GM23248 (cell line): ENCODE measurements around the gene ZBTB46. TPM values are rescaled to one million over a fixed set of nuclear protein-coding genes. Genes with fewer than 3 reads are reported as not detected.

Experiments used
- DNase-seq: peaks from one replicate; pipeline ENCODE4 v3.0.0-alpha.2; 2015
- H2AFZ ChIP-seq: fragments of 200-600 bp; sonication (generic); 2 replicates; pipeline ENCODE4 v1.6.1; 2016; ENCODE audit warnings: antibody characterized with exemption
- H3F3A ChIP-seq: fragments of 200-600 bp; sonication (generic); 2 replicates; pipeline ENCODE4 v1.6.1; 2016; ENCODE audit warnings: mild to moderate bottlenecking, antibody characterized with exemption, mixed run types; ENCODE audit not compliant: insufficient read depth
- H3K27ac ChIP-seq: fragments of 200-600 bp; sonication (generic); 2 replicates; pipeline ENCODE4 v1.5.1; 2016; ENCODE audit warnings: mild to moderate bottlenecking
- H3K27me3 ChIP-seq: fragments of 200-600 bp; sonication (generic); replicated peaks from 2 replicates; pipeline ENCODE4 v1.6.1; 2016; ENCODE audit warnings: mild to moderate bottlenecking; ENCODE audit not compliant: insufficient read depth
- H3K36me3 ChIP-seq: fragments of 200-600 bp; sonication (generic); 2 replicates; pipeline ENCODE4 v1.6.1; 2016; ENCODE audit warnings: low read depth, mild to moderate bottlenecking
- H3K4me1 ChIP-seq: fragments of 200-600 bp; sonication (generic); 2 replicates; pipeline ENCODE4 v1.6.1; 2016; ENCODE audit warnings: mild to moderate bottlenecking; ENCODE audit not compliant: insufficient read depth
- H3K4me2 ChIP-seq: fragments of 200-600 bp; sonication (generic); one replicate; pipeline ENCODE4 v1.6.1; 2016; ENCODE audit warnings: mild to moderate bottlenecking; ENCODE audit not compliant: unreplicated experiment
- H3K4me3 ChIP-seq: fragments of 200-600 bp; sonication (generic); 2 replicates; pipeline ENCODE4 v1.5.1; 2016; ENCODE audit warnings: mild to moderate bottlenecking
- H3K79me2 ChIP-seq: fragments of 200-600 bp; sonication (generic); 2 replicates; pipeline ENCODE4 v1.6.1; 2016; ENCODE audit warnings: mild to moderate bottlenecking; ENCODE audit not compliant: insufficient read depth
- H3K9ac ChIP-seq: fragments of 200-600 bp; sonication (generic); 2 replicates; pipeline ENCODE4 v1.6.1; 2016; ENCODE audit warnings: mild to moderate bottlenecking
- H3K9me2 ChIP-seq: fragments of 200-600 bp; sonication (generic); 2 replicates; pipeline ENCODE4 v1.6.1; 2016; ENCODE audit warnings: mixed run types, mild to moderate bottlenecking, moderate library complexity; ENCODE audit not compliant: insufficient read depth
- H3K9me3 ChIP-seq: fragments of 200-600 bp; sonication (generic); one replicate; pipeline ENCODE4 v1.6.1; 2017; ENCODE audit warnings: low read depth
- H4K20me1 ChIP-seq: fragments of 200-600 bp; sonication (generic); 2 replicates; pipeline ENCODE4 v1.6.0; 2016; ENCODE audit not compliant: insufficient read depth
- EZH2 ChIP-seq: fragments of 200-600 bp; sonication (generic); IDR thresholded peaks from 2 replicates; pipeline ENCODE4 v1.6.1; 2018; ENCODE audit warnings: antibody characterized with exemption, mild to moderate bottlenecking; ENCODE audit not compliant: insufficient read depth, poor library complexity, severe bottlenecking
- EZH2phosphoT487 ChIP-seq: fragments of 200-600 bp; sonication (generic); IDR thresholded peaks from 2 replicates; pipeline ENCODE4 v1.6.1; 2018; ENCODE audit warnings: antibody characterized with exemption, moderate library complexity, mild to moderate bottlenecking, low read depth; ENCODE audit not compliant: insufficient read depth
- WGBS, 2 experiments: methylation state at CpG; one replicate each; pipeline ENCODE4 v1.1.6; 2015 to 2017; ENCODE audit warnings: low lambda C conversion rate in 2 of 2, low coverage in 1 of 2; ENCODE audit errors: missing lambda C conversion rate in 2 of 2; 5-methylcytosine and 5-hydroxymethylcytosine counted together
- in situ Hi-C: fragments of 300-500 bp; cut with MboI; formaldehyde crosslinking; loops from 2 replicates; pipeline ENCODE4 v1.15.0; 2020
- polyA plus RNA-seq: library from polyadenylated mRNA; unstranded; fragments of >200 nt; fragmentation: Nextera tagmentation; extraction: Ambion mirVana; gene quantifications from 2 replicates; pipeline ENCODE4 v1.2.1, GENCODE V29; 2016
- total RNA-seq: library from RNA; depleted of rRNA; stranded (reverse); fragments of >200 nt; shearing (Covaris generic); gene quantifications from 2 replicates; pipeline ENCODE4 v1.2.3, GENCODE V29; 2014

The ZBTB46 gene
- total and polyA plus RNA-seq, 2 experiments from 2014 or later = 0.33 to 1.9 TPM

GRCh38 chr20:63829945-63830835, 874 bp downstream of the ZBTB46 start:
- Histone ChIP-seq H3K36me3 (no peaks in the 10 kb centered on the region), H3K4me2 (peak overlapping the region; percentile 65), H3K9me2 (no peaks in the 10 kb centered on the region), H3K79me2 (no peaks in the 10 kb centered on the region), H3K27me3 (no peaks in the 10 kb centered on the region), H2AFZ (peak overlapping the region; percentile 77), H3K4me1 (peaks cover 6% of the 10 kb centered on the region), H4K20me1 (no peaks in the 10 kb centered on the region), H3F3A (no peaks in the 10 kb centered on the region), H3K27ac (no peak overlapping the region), H3K4me3 (peak overlapping the region; percentile 71), H3K9me3 (no peaks in the 10 kb centered on the region), H3K9ac (peak overlapping the region; percentile 44)
- DNase-seq = peak; percentile 39
- TF ChIP-seq EZH2phosphoT487 (no peak), EZH2 (peak; percentile 89)
- 3 to 6% methylated on average over 25 to 58 of the region's 99 CpGs for WGBS, 2 experiments
- in situ Hi-C loops = no loop called here

DNA sequence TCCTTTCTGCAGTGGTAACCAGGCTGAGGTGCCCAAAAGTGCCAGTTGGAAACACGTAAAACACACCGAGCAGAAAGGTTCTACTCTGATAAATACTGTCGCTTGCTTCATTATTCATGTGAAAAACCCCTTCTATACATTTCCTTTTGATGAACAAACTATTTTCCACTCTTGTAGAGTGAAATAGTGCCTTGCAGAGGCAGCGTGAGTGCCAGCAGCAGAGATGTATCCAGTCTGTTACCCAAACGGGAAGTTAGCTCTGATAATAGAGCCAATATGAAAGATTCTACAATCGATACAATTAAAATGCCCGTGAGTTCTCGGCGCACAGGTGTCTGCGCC, 1.5 kb downstream of the ZBTB46 start:
- no peaks in the 10 kb centered on the region for H3K27me3 ChIP-seq
- H3K4me3 ChIP-seq = peak overlapping the region; percentile 71
- H4K20me1 ChIP-seq = no peaks in the 10 kb centered on the region
- H2AFZ ChIP-seq = peak overlapping the region; percentile 77
- H3K4me1 ChIP-seq = peaks cover 3% of the 10 kb centered on the region
- no peaks in the 10 kb centered on the region for H3K9me2 ChIP-seq
- 27 to 28% methylated on average over 10 of the region's 10 CpGs for WGBS, 2 experiments
- peak overlapping the region; percentile 44; the same call in 1 of the 2 replicates for H3K9ac ChIP-seq
- H3F3A ChIP-seq = no peaks in the 10 kb centered on the region
- in situ Hi-C loops = no loop called here
- no peak for DNase-seq
- H3K4me2 ChIP-seq = peak overlapping the region; percentile 65
- H3K27ac ChIP-seq = no peak overlapping the region
- H3K9me3 ChIP-seq = no peaks in the 10 kb centered on the region
- TF ChIP-seq EZH2phosphoT487 (no peak), EZH2 (no peak)
- H3K79me2 ChIP-seq = no peaks in the 10 kb centered on the region
- no peaks in the 10 kb centered on the region for H3K36me3 ChIP-seq

- Histone ChIP-seq H3K4me3 (no peak overlapping the region), H3K36me3 (no peaks in the 10 kb centered on the region), H3K4me1 (no peaks in the 10 kb centered on the region), H3F3A (no peaks in the 10 kb centered on the region), H3K27ac (no peak overlapping the region), H4K20me1 (no peaks in the 10 kb centered on the region), H3K27me3 (no peaks in the 10 kb centered on the region), H2AFZ (no peak overlapping the region), H3K9ac (no peak overlapping the region), H3K9me2 (no peaks in the 10 kb centered on the region), H3K79me2 (no peaks in the 10 kb centered on the region), H3K9me3 (no peaks in the 10 kb centered on the region), H3K4me2 (no peak overlapping the region)
- no peak for TF ChIP-seq EZH2
- TF ChIP-seq EZH2phosphoT487 = no peak
- DNase-seq = no peak
- in situ Hi-C loops = no loop called here
- whole genome bisulfite sequencing, 2 experiments = 81 to 84% methylated on average over 10 of the region's 10 CpGs
Measured at GRCh38 chr20:63828951-63829350, 2.1 kb downstream of the ZBTB46 start.

GRCh38 chr20:63828545-63828944, 2.5 kb downstream of the ZBTB46 start:
- no peaks in the 10 kb centered on the region for H3K9me3 ChIP-seq
- H3K4me2 ChIP-seq = no peak overlapping the region
- H3K79me2 ChIP-seq = no peaks in the 10 kb centered on the region
- no peak overlapping the region for H2AFZ ChIP-seq
- no peak overlapping the region for H3K27ac ChIP-seq
- no peak for TF ChIP-seq EZH2phosphoT487
- no peak for TF ChIP-seq EZH2
- no peaks in the 10 kb centered on the region for H4K20me1 ChIP-seq
- no peak overlapping the region for H3K4me3 ChIP-seq
- in situ Hi-C loops = no loop called here
- no peaks in the 10 kb centered on the region for H3K36me3 ChIP-seq
- WGBS, 2 experiments = 93 to 96% methylated on average over 12 to 14 of the region's 14 CpGs
- no peak for DNase-seq
- no peaks in the 10 kb centered on the region for H3F3A ChIP-seq
- no peaks in the 10 kb centered on the region for H3K9me2 ChIP-seq
- H3K4me1 ChIP-seq = no peaks in the 10 kb centered on the region
- no peak overlapping the region for H3K9ac ChIP-seq
- no peaks in the 10 kb centered on the region for H3K27me3 ChIP-seq
